ENCODE results near the gene SEPTIN8.
A peak's percentile ranks its signal among the peaks of the same experiment; 100 is the strongest.

The SEPTIN8 gene

GRCh38 chr5:132779961-132780360 lies 2.9 kb upstream of the SEPTIN8 start:
- H3K4me3 ChIP-seq (ENCODE audit: low read depth, low read length), result no peak overlapping the region
- TF ChIP-seq CTCF (IDR thresholded peaks at IDR 0.05; ENCODE audit: borderline replicate concordance, insufficient read depth, low read depth, low read length), result no peak

GRCh38 chr5:132778856-132779255 lies 1.8 kb upstream of the SEPTIN8 start:
- H3K4me3 ChIP-seq (ENCODE audit: low read depth, low read length), result no peak overlapping the region
- TF ChIP-seq CTCF (IDR thresholded peaks at IDR 0.05; ENCODE audit: borderline replicate concordance, insufficient read depth, low read depth, low read length), result no peak

- H3K4me3 ChIP-seq (ENCODE audit: low read depth, low read length), result no peak overlapping the region
- TF ChIP-seq CTCF (IDR thresholded peaks at IDR 0.05; ENCODE audit: borderline replicate concordance, insufficient read depth, low read depth, low read length), result no peak
Measured at GRCh38 chr5:132778129-132778528, 1.1 kb upstream of the SEPTIN8 start.

- TF ChIP-seq CTCF (IDR thresholded peaks at IDR 0.05; ENCODE audit: borderline replicate concordance, insufficient read depth, low read depth, low read length), result no peak
- H3K4me3 ChIP-seq (ENCODE audit: low read depth, low read length), result peak overlapping the region; percentile 65
Measured at GRCh38 chr5:132776938-132777208, 166 bp downstream of the SEPTIN8 start.

- no peak for TF ChIP-seq CTCF (IDR thresholded peaks at IDR 0.05; ENCODE audit: borderline replicate concordance, insufficient read depth, low read depth, low read length)
- peak overlapping the region; percentile 65 for H3K4me3 ChIP-seq (ENCODE audit: low read depth, low read length)
Measured at GRCh38 chr5:132776131-132776937, 705 bp downstream of the SEPTIN8 start.

GRCh38 chr5:132775476-132775961 lies 1.5 kb downstream of the SEPTIN8 start:
- TF ChIP-seq CTCF (IDR thresholded peaks at IDR 0.05; ENCODE audit: borderline replicate concordance, insufficient read depth, low read depth, low read length), result no peak
- no peak overlapping the region for H3K4me3 ChIP-seq (ENCODE audit: low read depth, low read length)

- TF ChIP-seq CTCF (IDR thresholded peaks at IDR 0.05; ENCODE audit: borderline replicate concordance, insufficient read depth, low read depth, low read length), result no peak
- no peak overlapping the region for H3K4me3 ChIP-seq (ENCODE audit: low read depth, low read length)
Measured at GRCh38 chr5:132774896-132775295, 2.1 kb downstream of the SEPTIN8 start.
